H1 (cell line): ENCODE results near the gene ACOT12. TPM values are rescaled to one million over a fixed set of nuclear protein-coding genes. Genes with fewer than 3 reads are reported as not detected.

Experiments
- CTCF ChIA-PET: fragments of 300-600 bp; sonication (Branson Sonifier 250); formaldehyde crosslinking; loops from one replicate; lab custom pipeline; 2021; ENCODE audit not compliant: partially characterized antibody; lab: Charles Lee
- POLR2A ChIA-PET: fragments of 300-600 bp; sonication (Branson Sonifier 250); formaldehyde crosslinking; loops from one replicate; lab custom pipeline; 2021; ENCODE audit warnings: inconsistent platforms; ENCODE audit not compliant: partially characterized antibody; lab: Charles Lee
- DNase-seq, 2 experiments: peaks; one replicate each; pipeline versions ENCODE4 v3.0.0 to v3.0.0-alpha.2; 2010 to 2022; ENCODE audit warnings: low spot score in 2 of 2, low read depth in 1 of 2, mixed read lengths in 1 of 2
- FAIRE-seq: peaks from 2 replicates; lab custom pipeline; 2011; peaks lifted over from hg19 to GRCh38; lab: Jason Lieb, UNC
- H2AFZ ChIP-seq: 2 replicates; pipeline ENCODE4 v1.8.1; 2012; ENCODE audit warnings: low read length, inconsistent platforms
- H2AK5ac ChIP-seq: 2 replicates; pipeline ENCODE4 v1.6.1; 2013; ENCODE audit warnings: low read depth, low read length
- H2BK120ac ChIP-seq: replicated peaks from 2 replicates; pipeline ENCODE3; 2013; ENCODE audit warnings: low read depth, low read length, inconsistent platforms
- H2BK12ac ChIP-seq: 2 replicates; pipeline ENCODE4 v1.6.1; 2013; ENCODE audit warnings: low read depth, low read length
- H2BK15ac ChIP-seq: 2 replicates; pipeline ENCODE4 v1.6.1; 2013; ENCODE audit warnings: low read length
- H2BK20ac ChIP-seq: 2 replicates; pipeline ENCODE4 v1.6.1; 2013; ENCODE audit warnings: low read length
- H2BK5ac ChIP-seq: 2 replicates; pipeline ENCODE4 v1.6.1; 2013; ENCODE audit warnings: low read depth, low read length
- H3K14ac ChIP-seq: 2 replicates; pipeline ENCODE4 v1.6.1; 2013; ENCODE audit warnings: inconsistent platforms; ENCODE audit not compliant: insufficient read length
- H3K18ac ChIP-seq: 2 replicates; pipeline ENCODE4 v1.6.1; 2013; ENCODE audit warnings: low read length; ENCODE audit errors: extremely low read depth
- H3K23ac ChIP-seq: 2 replicates; pipeline ENCODE4 v1.6.1; 2013; ENCODE audit warnings: inconsistent platforms; ENCODE audit not compliant: insufficient read length
- H3K23me2 ChIP-seq: 2 replicates; pipeline ENCODE4 v1.6.1; 2013; ENCODE audit warnings: low read depth, low read length
- H3K27ac ChIP-seq: 2 replicates; pipeline ENCODE4 v1.6.1; 2011; ENCODE audit warnings: low read depth, low read length, inconsistent platforms
- H3K27me3 ChIP-seq, 4 experiments: replicated peaks in 1 of 4; 1 replicate in 1 of 4; 2 replicates in 3 of 4; pipeline versions ENCODE4 v1.6.1 to v1.8.1; 2011 to 2013; ENCODE audit warnings: low read length in 3 of 4, mild to moderate bottlenecking in 3 of 4, inconsistent platforms in 2 of 4, mixed read lengths in 2 of 4, moderate library complexity in 1 of 4; ENCODE audit not compliant: control insufficient read depth in 3 of 4, insufficient read depth in 3 of 4; ENCODE audit errors: extremely low read depth in 1 of 4
- H3K36me3 ChIP-seq, 4 experiments: 2 replicates each; pipeline versions ENCODE4 v1.6.1 to v1.8.1; 2011 to 2013; ENCODE audit warnings: mild to moderate bottlenecking in 4 of 4, low read length in 3 of 4, moderate library complexity in 2 of 4, control low read depth in 1 of 4, inconsistent platforms in 1 of 4; ENCODE audit not compliant: insufficient read depth in 4 of 4, control insufficient read depth in 2 of 4
- H3K4ac ChIP-seq: replicated peaks from 2 replicates; pipeline ENCODE3; 2013; ENCODE audit warnings: low read length, low read depth, mixed read lengths, inconsistent platforms; ENCODE audit not compliant: insufficient read length
- H3K4me1 ChIP-seq, 4 experiments: replicated peaks in 1 of 4; 1 replicate in 1 of 4; 2 replicates in 3 of 4; pipeline versions ENCODE4 v1.6.1 to v1.8.1; 2011 to 2013; ENCODE audit warnings: low read length in 3 of 4, inconsistent platforms in 2 of 4, mixed read lengths in 1 of 4; ENCODE audit not compliant: insufficient read depth in 4 of 4, control insufficient read depth in 3 of 4
- H3K4me2 ChIP-seq, 2 experiments: 2 replicates each; pipeline versions ENCODE4 v1.6.1 to v1.8.1; 2011 to 2013; ENCODE audit warnings: low read depth in 2 of 2, low read length in 2 of 2, control low read depth in 1 of 2, inconsistent platforms in 1 of 2, mild to moderate bottlenecking in 1 of 2; ENCODE audit not compliant: insufficient read depth in 1 of 2
- H3K4me3 ChIP-seq, 4 experiments: fragments of 200-600, 300-600 bp in 1 of 4; sonication (generic), shearing (Covaris generic), sonication (Bioruptor Twin) in 1 of 4; 2 replicates each; pipeline versions ENCODE4 v1.5.1 to v1.8.1; 2011 to 2016; ENCODE audit warnings: low read length in 4 of 4, low read depth in 3 of 4, control low read depth in 2 of 4, inconsistent platforms in 2 of 4, mild to moderate bottlenecking in 2 of 4, mixed read lengths in 1 of 4, moderate library complexity in 1 of 4; ENCODE audit not compliant: insufficient read depth in 2 of 4; ENCODE audit errors: extremely low read depth in 1 of 4
- H3K56ac ChIP-seq: replicated peaks from 2 replicates; pipeline ENCODE3; 2013; ENCODE audit warnings: low read depth, mild to moderate bottlenecking, mixed read lengths, low read length, inconsistent platforms; ENCODE audit not compliant: insufficient read length
- H3K79me1 ChIP-seq: 2 replicates; pipeline ENCODE4 v1.6.1; 2013; ENCODE audit warnings: low read depth, low read length, control low read depth
- H3K79me2 ChIP-seq, 2 experiments: 2 replicates each; pipeline versions ENCODE4 v1.6.1 to v1.8.1; 2012 to 2013; ENCODE audit warnings: low read length in 2 of 2, mild to moderate bottlenecking in 2 of 2, inconsistent platforms in 1 of 2; ENCODE audit not compliant: insufficient read depth in 2 of 2, control insufficient read depth in 1 of 2
- H3K9ac ChIP-seq, 4 experiments: replicated peaks in 1 of 4; 1 replicate in 1 of 4; 2 replicates in 3 of 4; pipeline versions ENCODE4 v1.6.1 to v1.8.1; 2011 to 2013; ENCODE audit warnings: low read depth in 3 of 4, low read length in 3 of 4, control low read depth in 2 of 4, mild to moderate bottlenecking in 2 of 4, moderate library complexity in 2 of 4, inconsistent platforms in 1 of 4; ENCODE audit errors: extremely low read depth in 1 of 4
- H3K9me3 ChIP-seq, 2 experiments: 2 replicates each; pipeline versions ENCODE4 v1.6.1 to v1.8.1; 2012 to 2013; ENCODE audit warnings: mild to moderate bottlenecking in 2 of 2, moderate library complexity in 2 of 2, control low read depth in 1 of 2, inconsistent platforms in 1 of 2, low read depth in 1 of 2, low read length in 1 of 2, mixed read lengths in 1 of 2; ENCODE audit not compliant: insufficient read depth in 2 of 2
- H4K20me1 ChIP-seq, 2 experiments: replicated peaks in 1 of 2; 2 replicates each; pipeline versions ENCODE3 to v1.8.1; 2011 to 2013; ENCODE audit warnings: inconsistent platforms in 2 of 2, low read length in 2 of 2, mild to moderate bottlenecking in 1 of 2; ENCODE audit not compliant: insufficient read depth in 2 of 2, control insufficient read depth in 1 of 2
- H4K5ac ChIP-seq: 2 replicates; pipeline ENCODE4 v1.6.1; 2013; ENCODE audit warnings: low read length, low read depth, mixed read lengths, inconsistent platforms; ENCODE audit not compliant: insufficient read length
- H4K8ac ChIP-seq: 2 replicates; pipeline ENCODE4 v1.8.0; 2013; ENCODE audit warnings: mild to moderate bottlenecking, moderate library complexity, low read length, inconsistent platforms; ENCODE audit not compliant: insufficient read depth; ENCODE audit errors: extremely low read depth
- H4K91ac ChIP-seq: replicated peaks from 2 replicates; pipeline ENCODE3; 2013; ENCODE audit warnings: low read length, mixed read lengths, inconsistent platforms; ENCODE audit not compliant: insufficient read length
- FOSL1 ChIP-seq: IDR thresholded peaks from 2 replicates; pipeline ENCODE4 v1.6.1; 2011; ENCODE audit warnings: mild to moderate bottlenecking, low read depth, low read length, moderate library complexity; ENCODE audit not compliant: insufficient read depth
- GABPA ChIP-seq: IDR thresholded peaks from 2 replicates; pipeline ENCODE4 v1.6.1; 2011; ENCODE audit warnings: mild to moderate bottlenecking, low read length, moderate library complexity, borderline replicate concordance; ENCODE audit not compliant: insufficient read depth
- PHF8 ChIP-seq: fragments of 200-600 bp; sonication (generic); conservative IDR thresholded peaks from 2 replicates; pipeline ENCODE4 v1.7.1; 2012; ENCODE audit warnings: low read depth, mild to moderate bottlenecking, inconsistent platforms, low read length, moderate library complexity
- SIX5 ChIP-seq: IDR thresholded peaks from 2 replicates; pipeline ENCODE4 v1.6.1; 2011; ENCODE audit warnings: mild to moderate bottlenecking, low read depth, low read length
- WGBS, 2 experiments: shearing (Covaris generic) in 1 of 2; methylation state at CpG; one replicate each; pipeline versions ENCODE4 v1.1.6 to v1.1.7; 2013 to 2015; ENCODE audit warnings: low lambda C conversion rate in 2 of 2, mixed read lengths in 2 of 2, inconsistent platforms in 1 of 2, low coverage in 1 of 2, missing lambda C conversion rate in 1 of 2; ENCODE audit not compliant: insufficient replicate concordance in 2 of 2, insufficient coverage in 1 of 2, insufficient read length in 1 of 2; ENCODE audit errors: extremely low coverage in 1 of 2, missing lambda C conversion rate in 1 of 2; 5-methylcytosine and 5-hydroxymethylcytosine counted together
- polyA plus RNA-seq, 7 experiments: library from polyadenylated mRNA; depleted of rRNA in 3 of 7; stranded (reverse) in 5 of 7; unstranded in 2 of 7; fragments of >200 nt in 5 of 7; fragments of 200-250 nt in 2 of 7; gene quantifications; 1 replicate in 5 of 7; 2 replicates in 1 of 7; 4 replicates in 1 of 7; pipeline versions ENCODE4 v1.2.1 to v1.2.3, GENCODE V29; 2011 to 2013; ENCODE audit warnings: missing spikeins in 2 of 7, mixed read lengths in 2 of 7
- total RNA-seq: library from RNA; stranded (reverse); fragmentation: NEBNext Ultra II Directional; extraction: Animal tissue kit (Norgen Biotek cat#: 25700); gene quantifications from 2 replicates; pipeline ENCODE4 v1.2.1, GENCODE V29; 2021
- TF ChIP-seq, protein P1 (sequence below): IDR thresholded peaks from 2 replicates; pipeline ENCODE4 v1.6.1; 2012; ENCODE audit warnings: inconsistent platforms

Gene ACOT12
- total and polyA plus RNA-seq, 2 of the 8 experiments (the other 6 are each of a cell fraction or from before 2014, with no cell fraction given): 0.29 TPM; not detected in 1

DNA sequence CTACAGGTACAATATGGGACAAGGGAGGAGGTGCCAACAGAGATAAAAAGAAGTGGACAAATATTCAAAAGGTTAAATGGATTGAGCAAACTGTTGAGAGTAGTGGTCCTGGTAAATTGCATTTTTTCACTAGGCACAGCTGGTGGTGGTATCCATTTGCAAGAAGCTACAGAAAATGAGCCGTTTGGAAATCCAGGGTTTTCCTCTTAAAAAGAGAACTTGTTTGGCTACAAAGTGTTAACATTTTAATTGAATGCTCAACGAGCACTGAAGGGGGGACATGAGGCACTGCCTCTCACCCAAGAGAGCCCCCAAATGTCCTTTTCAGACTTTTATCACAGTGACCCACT is 93.0 kb downstream of the ACOT12 start:
- Histone ChIP-seq H3K4me3 (peak overlapping the region; percentile 83 to 95 (median 92)), H2AK5ac (no peak overlapping the region), H3K4me2 (peak overlapping the region; percentile 81 to 86), H3K56ac (peak overlapping the region; percentile 62), H3K36me3 (peaks cover 0 to 4% (median 0%) of the 10 kb centered on the region in 4 experiments; a peak in 1 of 8 replicates), H3K27ac (peak overlapping the region; percentile 83), H3K27me3 (no peaks in the 10 kb centered on the region), H2BK12ac (peak overlapping the region; percentile 30; the same call in 1 of the 2 replicates), H2BK120ac (no peak overlapping the region), H3K79me2 (peaks cover 4 to 47% of the 10 kb centered on the region in 2 experiments; a peak in 3 of 4 replicates), H4K5ac (no peak overlapping the region), H4K8ac (peak overlapping the region; percentile 93; the same call in 1 of the 2 replicates), H3K14ac (no peak overlapping the region), H2BK20ac (no peak overlapping the region), H3K9ac (peak overlapping the region; percentile 59 to 96 (median 94)), H3K79me1 (0 out of 2 replicates have a peak, but pooled peaks cover 3% of the 10 kb centered on the region), H3K23me2 (peaks cover 3% of the 10 kb centered on the region; the same call in 1 of the 2 replicates), H3K23ac (no peak overlapping the region), H3K4ac (no peak overlapping the region), H3K4me1 (peaks cover 0 to 8% (median 5%) of the 10 kb centered on the region in 4 experiments; a peak in 3 of 7 replicates), H2BK5ac (peak overlapping the region; percentile 96; the same call in 1 of the 2 replicates), H3K9me3 (no peaks in the 10 kb centered on the region), H2AFZ (peak overlapping the region; percentile 95), H2BK15ac (no peak overlapping the region), H4K20me1 (no peaks in the 10 kb centered on the region), H3K18ac (no peak overlapping the region), H4K91ac (no peak overlapping the region)
- POLR2A ChIA-PET: interaction anchor here (1.6 to 3.7 kb wide), 4 partner anchors 13 to 93 kb away, joined by 6 to 33 read pairs (median 12); partner anchors contain the start of genes ACOT12 and CKMT2
- TF ChIP-seq, protein P1, sequence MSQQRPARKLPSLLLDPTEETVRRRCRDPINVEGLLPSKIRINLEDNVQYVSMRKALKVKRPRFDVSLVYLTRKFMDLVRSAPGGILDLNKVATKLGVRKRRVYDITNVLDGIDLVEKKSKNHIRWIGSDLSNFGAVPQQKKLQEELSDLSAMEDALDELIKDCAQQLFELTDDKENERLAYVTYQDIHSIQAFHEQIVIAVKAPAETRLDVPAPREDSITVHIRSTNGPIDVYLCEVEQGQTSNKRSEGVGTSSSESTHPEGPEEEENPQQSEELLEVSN: no peak
- TF ChIP-seq GABPA (no peak), FOSL1 (no peak), PHF8 (no peak), SIX5 (no peak)
- WGBS, 2 experiments: 7% methylated on average over 2 of the region's 2 CpGs; no CpG with 5 or more reads in 1 of the 2 experiments
- no peak for FAIRE-seq
- DNase-seq: no peak
- CTCF ChIA-PET: interaction anchor here (0.8 to 3.9 kb wide), 8 partner anchors 10 to 110 kb away, joined by 3 to 19 read pairs (median 7); partner anchors contain the start of gene CKMT2
